Right ventricle myocardium inferior (tissue), 1 donor: ENCODE results near the gene SERF2. TPM values are rescaled to one million over a fixed set of nuclear protein-coding genes. Genes with fewer than 3 reads are reported as not detected.
"Not testable (repeated sequence)": the region's sequence is repeated elsewhere in the genome, so short reads cannot be mapped to it uniquely, and the experiment has no call there.

Experiments used
- ATAC-seq: fragments of 200-7000 bp; cut with Tn5 transposase; one replicate; pipeline ENCODE4 v1.9.1; 2020; ENCODE audit warnings: mild to moderate bottlenecking, moderate library complexity
- DNase-seq: peaks from one replicate; pipeline ENCODE4 v3.0.0; 2021; ENCODE audit errors: missing footprints
- intact Hi-C: fragments of 100-400 bp; cut with DNase I; formaldehyde crosslinking; loops from one replicate; pipeline ENCODE4 v1.11.0; 2022
- total RNA-seq: library from RNA; stranded (reverse); fragmentation: NEBNext Ultra II Directional; extraction: Animal tissue kit (Norgen Biotek cat#: 25700); gene quantifications from one replicate; pipeline ENCODE4 v1.2.1, GENCODE V29; 2021
- donor health status: DM: no; HTN: yes; CAD: no; lungs with severe emphysema.

SERF2 gene
- total RNA-seq, 1 donor from 2014 or later: 1,102 TPM

DNA sequence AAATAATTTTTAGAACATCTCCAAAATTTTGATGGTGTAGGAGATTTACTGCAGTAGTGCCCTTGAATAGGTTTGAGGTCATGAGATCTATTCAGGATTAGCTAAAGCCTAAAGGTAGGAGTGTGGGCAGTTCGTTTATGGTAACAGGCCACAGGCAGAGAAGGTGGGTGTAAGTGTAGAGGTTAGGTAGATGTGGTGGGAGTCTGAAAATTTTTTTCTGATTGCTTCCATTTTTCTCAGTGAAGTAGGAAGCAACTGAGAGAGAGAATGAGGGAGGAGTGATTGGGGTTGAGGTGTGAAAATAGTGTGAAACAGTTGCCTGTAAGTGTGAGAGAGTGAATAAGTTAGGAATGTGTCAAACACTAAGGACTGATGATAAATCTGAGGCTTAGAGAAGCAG lies 13.1 kb upstream of the SERF2 start:
- ATAC-seq (no peak), DNase-seq (no peak)
- intact Hi-C loops: loop anchor here (10.0 kb wide), 1 partner anchor 46 kb away; the partner anchor contains the start of genes MFAP1 and WDR76

DNA sequence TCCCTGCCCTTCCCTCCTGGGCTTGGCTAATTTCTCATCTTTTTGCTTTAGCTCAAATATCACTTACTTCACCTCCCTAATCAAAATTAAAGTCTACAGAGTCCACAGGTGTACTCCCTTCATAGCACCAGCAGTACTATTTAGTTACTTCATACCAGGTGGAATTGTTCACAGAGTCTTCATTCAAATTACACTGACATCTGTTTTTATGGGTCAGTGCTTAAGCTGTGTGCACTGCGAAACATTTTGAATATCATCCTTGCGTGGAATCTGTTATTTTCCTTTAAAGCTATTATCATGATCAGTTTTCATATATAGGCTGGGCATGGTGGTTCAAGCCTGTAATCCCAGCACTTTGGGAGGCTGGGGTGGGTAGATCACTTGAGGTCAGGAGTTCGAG lies 2.7 kb upstream of the SERF2 start:
- intact Hi-C loops: no loop called here
- no peak for ATAC-seq
- no peak for DNase-seq

DNA sequence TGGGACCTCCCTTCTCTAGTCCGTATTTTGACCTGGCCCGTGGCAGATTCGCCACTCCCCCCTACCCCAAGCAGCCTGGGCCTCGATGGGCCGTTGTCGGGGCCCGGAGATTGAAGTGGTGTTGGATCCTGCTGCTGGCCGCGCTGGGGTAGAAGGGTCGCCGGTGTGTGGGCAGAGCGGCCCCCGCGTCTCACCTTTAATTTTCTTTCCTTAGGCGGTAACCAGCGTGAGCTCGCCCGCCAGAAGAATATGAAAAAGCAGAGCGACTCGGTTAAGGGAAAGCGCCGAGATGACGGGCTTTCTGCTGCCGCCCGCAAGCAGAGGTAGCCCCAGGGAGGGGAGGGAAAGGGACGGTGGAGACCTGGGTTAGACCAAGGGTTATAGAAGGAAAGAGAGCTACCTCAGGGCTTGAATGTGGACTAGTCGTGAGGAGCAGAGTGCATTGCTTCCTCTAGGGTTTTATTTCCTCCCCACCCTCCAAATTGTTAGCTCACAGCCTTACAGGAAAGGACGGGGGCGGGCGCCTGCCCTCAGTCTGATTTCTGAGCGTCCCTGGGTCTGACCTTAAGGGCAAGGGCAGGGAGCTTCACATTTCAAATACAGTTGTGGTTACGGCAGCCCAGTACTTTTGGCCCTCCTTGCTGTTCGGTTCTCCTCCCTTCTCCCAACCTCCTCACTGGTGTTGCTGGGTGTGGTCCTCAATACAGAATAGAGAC lies 799 bp downstream of the SERF2 start:
- DNase-seq: no peak
- peak; percentile 7 for ATAC-seq
- intact Hi-C loops: loop anchor here (5.0 kb wide), 1 partner anchor 399 kb away; no protein-coding TSS in a partner anchor

DNA sequence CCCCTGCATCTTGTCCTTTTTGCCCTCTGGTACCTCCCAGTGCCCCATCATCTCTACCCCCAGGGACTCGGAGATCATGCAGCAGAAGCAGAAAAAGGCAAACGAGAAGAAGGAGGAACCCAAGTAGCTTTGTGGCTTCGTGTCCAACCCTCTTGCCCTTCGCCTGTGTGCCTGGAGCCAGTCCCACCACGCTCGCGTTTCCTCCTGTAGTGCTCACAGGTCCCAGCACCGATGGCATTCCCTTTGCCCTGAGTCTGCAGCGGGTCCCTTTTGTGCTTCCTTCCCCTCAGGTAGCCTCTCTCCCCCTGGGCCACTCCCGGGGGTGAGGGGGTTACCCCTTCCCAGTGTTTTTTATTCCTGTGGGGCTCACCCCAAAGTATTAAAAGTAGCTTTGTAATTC lies 1.5 kb downstream of the SERF2 start:
- intact Hi-C loops: loop anchor here (5.0 kb wide), 1 partner anchor 399 kb away; no protein-coding TSS in a partner anchor
- no peak for DNase-seq
- no peak for ATAC-seq

DNA sequence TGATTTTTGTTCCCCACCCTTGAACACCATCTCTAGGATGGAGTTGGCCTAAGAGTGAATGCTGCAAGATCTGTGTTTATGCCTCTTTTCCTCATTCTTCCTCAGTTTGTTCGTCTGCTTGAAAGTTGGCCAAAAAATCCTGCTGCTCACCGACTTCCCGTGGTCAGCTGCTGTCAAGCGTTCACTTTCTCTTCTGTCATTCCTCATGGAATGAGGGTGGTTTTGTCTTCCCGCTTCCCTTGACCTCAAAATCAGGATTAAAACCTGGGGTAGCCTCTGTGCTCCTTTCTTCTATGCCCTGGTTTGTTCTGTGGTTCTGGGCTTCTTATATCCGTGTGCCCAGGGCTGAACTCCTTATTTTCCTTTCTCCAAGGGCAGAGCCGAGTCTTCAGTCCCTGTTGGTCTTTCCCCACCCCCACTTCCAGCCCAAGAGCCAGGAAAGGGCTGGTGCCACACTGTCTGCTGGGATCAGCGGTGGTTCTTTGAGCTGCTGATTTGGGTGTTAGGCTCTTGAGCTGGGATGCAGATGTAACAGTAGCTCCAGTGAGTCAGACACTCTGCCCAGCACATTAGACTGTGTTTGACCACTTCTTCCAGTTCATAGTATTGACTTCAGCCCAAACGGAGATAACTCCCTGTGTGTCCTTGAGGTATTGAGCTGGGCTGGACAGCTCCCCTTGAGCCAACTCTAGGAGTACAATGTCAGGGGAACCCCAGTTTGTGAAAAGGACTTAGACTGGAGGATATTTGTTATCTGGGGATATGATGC lies 2.3 kb downstream of the SERF2 start:
- ATAC-seq: no peak
- intact Hi-C loops: loop anchor here (5.0 kb wide), 1 partner anchor 398 kb away; no protein-coding TSS in a partner anchor
- no peak for DNase-seq

DNA sequence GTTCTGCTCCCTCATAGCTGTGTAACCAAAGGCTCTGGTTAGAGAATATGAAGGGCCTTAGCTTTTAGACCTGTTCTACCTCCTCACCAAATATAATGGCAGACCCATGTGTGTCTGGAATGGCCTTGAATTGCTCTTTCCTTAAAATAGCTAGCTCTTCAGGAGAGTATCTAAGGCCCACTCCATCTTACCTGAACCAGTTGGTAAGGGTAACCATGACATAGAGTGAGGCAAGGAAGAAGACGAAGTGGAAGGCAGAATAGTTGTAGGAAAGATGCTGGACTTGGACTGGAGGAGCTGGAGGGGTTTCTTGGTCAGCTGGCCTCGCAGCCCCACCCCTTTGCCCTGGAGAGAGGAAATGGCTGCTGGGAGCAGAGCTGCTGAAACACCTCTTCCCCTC lies 3.1 kb downstream of the SERF2 start:
- intact Hi-C loops: no loop called here
- DNase-seq (no peak), ATAC-seq (no peak)

DNA sequence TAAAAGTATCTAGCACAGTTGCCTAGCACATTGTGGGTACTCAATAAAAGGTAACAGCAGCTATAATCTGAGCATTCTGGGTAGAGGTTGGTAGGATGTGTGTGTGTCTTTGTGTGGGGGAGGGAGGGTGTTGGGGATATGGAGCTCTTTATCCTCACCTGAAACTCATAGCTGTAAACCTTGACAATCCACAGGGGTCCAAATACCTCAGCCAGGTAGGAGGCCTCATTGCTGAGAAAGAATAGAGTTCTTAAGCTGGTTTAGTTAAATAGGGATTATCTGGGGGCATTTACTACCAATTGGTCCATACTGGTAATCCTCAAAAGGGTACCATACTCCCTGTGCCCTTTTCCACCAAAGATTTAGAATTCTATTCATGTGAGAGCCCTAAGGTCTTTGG lies 3.9 kb downstream of the SERF2 start:
- ATAC-seq: no peak
- intact Hi-C loops: no loop called here

DNA sequence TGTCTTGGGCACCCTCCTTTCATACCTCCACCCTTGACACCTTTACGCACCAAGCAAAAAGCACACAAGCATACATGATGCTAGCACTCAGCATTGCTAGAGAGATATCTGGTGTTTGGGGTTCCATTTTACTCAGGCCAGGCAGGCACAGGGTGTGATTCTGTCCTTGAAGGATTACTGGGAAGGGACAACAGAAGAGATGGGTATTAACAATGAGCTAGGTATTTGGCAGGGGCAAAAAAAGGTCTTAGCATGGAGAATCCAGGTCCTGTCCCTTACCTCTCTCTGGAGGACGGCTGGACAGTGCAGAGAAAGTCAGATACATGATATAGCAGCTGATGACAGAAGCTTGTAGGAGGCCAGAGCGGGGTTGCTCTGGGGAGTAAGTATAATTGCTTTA lies 4.4 kb downstream of the SERF2 start:
- DNase-seq (no peak), ATAC-seq (no peak)
- intact Hi-C loops: no loop called here

More for the DNA sequence above, 3.9 kb downstream of the SERF2 start:
- no peak for DNase-seq

DNA sequence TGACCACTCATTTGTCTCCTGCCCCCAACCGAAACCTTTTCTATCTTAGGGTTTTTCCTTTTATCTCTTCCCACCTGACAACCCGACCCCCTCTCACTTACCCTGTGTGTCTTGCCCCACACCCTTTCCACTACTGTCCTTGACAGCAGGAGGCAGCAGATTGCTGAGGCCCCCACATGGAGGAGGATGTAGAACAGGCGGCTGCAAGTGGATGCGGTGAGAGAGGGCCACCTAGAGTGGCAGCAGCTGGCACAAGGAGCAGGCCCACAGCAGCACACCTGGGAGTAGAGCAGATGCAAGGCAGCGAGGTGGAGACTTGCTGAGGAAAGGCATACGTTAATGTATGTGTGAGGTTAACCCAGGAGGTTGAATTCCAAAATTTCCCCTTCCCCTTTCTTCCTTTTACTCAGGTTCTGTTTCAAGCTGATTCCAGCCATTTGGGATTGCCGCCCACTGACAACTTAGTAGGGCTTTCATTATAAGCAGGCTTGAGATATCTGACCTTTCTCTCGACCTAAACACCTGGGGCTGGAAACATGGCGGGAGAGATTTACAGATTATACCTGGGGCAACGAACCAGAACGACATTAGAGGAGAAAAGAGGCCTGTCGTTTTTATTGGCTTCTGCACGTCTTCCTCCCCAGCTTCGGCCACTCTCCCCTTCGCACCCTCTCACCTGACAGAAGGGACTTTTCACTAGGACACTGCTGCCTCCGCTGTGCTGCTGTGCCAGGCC lies 7.3 kb downstream of the SERF2 start:
- no peak for DNase-seq
- ATAC-seq: no peak
- intact Hi-C loops: no loop called here

DNA sequence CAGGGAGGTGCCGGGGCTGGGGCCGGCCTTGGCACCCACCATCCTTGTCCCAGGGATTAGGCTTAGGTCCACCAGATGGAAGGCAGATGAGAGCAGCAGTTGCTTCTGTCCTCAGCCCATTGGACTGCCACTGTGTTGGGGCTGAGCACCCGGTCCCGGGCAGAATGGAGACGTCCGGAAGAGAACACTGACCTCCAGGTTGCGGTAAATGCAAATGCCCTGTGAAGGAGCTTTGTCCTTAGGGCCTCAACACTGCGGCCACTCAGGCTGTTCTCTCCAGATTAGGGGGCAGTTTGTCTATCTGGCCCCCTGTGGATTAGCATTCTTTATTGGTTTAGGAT lies 7.8 kb downstream of the SERF2 start, which contains the start of gene SERINC4:
TSS of gene SERINC4 (minus strand) at position 276 of the 341 bp plus-strand sequence. CDS start at position 42, 234 bp downstream.
- DNase-seq (no peak), ATAC-seq (peak; percentile 13)
- intact Hi-C loops: no loop called here

DNA sequence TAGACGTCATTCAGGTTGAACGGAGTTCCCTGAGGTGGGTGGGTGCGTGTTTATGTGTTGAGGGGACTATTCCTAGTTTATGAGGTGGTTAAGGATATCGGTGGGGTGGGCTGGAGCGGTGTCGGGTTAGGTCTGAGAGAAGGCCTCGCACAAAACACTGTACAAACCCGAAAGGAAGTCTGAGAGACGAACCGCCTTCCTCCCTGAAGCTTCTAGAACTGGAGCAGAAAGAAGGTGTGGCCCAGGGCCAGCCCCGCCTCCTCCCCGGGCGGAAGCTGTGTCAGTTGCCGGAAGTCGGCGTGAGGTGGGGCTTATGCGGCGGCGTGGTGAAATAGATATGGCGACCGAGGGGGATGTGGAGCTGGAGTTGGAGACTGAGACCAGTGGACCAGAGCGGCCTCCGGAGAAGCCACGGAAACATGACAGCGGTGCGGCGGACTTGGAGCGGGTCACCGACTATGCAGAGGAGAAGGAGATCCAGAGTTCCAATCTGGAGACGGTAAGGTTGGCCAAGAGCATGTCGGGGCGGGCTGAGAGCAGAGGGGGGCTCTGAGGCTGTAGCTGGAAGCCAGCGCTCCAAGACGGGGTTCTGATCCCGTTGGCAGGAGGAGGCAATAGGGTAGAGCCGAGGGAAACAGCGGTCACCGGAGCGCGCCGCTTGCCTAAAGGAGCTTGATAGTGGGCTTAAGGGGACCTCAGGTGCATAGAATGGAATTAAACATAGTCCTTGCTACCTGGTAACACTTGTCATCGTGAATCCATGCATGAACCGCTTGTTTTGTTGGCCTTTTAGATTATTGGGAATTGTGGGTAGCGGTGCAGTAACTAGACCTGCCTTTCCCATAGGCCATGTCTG lies 8.4 kb downstream of the SERF2 start, which contains the start of gene HYPK:
TSS of gene HYPK (plus strand) at position 314 of the 856 bp plus-strand sequence. CDS start at position 338, 24 bp downstream.
- intact Hi-C loops: no loop called here
- DNase-seq: peak; percentile 97
- peak; percentile 90 for ATAC-seq

DNA sequence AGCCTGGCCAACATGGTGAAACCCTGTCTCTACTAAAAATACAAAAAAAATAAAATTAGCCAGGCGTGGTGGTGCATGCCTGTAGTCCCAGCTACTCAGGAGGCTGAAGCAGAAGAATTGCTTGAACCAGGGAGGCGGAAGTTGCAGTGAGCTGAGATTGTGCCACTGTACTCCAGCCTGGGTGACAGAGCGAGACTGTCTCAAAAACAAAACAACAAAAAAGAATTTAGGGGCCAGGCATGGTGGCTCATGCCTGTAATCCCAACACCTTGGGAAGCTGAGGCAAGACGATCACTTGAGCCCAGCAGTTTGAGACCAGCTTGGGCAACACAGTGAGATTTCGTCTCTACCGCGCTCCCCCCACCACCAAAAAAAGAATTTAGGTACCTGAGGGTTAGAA lies 10.6 kb downstream of the SERF2 start:
- ATAC-seq, intact Hi-C loops, DNase-seq: not testable (repeated sequence)

DNA sequence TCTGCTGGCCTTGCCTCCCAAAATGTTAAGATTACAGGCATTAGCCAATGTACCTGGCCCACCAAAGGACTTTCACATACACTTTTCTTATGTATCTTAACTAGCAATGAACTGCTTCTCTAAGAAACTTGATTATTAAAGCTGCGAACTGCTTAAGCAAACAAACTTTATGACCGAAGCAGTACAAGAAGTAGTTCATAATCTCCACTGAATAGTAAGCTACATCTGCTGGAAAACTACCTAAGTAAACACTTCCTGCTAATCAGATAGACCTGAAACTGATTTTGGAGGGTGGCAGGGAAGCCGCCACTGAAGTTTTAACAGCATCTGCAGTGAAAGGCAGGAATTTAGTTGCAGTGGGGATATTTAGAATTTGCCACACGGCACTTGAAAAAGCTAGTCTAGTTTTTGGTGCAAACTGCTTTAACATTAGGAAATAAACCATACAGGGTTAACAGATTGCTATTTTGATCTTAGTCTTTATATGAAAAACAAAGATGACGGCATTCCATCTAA lies 16.4 kb downstream of the SERF2 start:
- ATAC-seq (no peak), DNase-seq (no peak)
- intact Hi-C loops: no loop called here

DNA sequence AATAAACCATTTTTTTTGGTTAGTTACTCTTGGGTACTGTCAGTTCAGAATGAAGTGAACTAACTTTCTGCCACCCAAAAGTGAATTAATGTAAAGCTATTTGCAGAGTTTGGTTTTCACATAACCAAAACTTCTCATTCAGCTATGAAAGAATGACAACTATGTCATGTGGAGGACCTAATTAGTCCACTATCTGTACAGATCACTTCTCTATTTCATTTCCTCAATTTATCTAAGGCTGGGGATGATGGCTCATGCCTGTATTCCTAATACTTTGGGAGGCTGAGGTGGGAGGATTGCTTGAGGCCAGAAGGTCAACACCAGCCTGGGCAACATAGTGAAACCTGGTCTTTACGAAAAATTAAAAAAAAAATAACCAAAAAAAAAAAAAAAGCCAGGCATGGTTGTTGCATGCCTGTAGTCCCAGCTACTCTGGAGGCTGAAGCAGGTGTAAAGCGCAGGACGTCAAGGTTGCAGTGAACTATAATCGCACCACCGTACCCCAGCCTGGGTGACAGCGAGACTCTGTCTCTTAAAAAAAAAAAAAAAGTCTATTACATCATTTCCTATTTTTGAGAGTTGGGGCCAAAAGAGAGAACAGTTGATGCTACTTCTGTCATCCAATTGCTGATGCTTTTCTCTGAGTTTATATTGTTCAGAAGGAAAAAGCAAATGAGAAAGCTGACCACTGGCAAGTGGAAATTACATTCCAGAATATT lies 17.0 kb downstream of the SERF2 start:
- no peak for DNase-seq
- intact Hi-C loops: no loop called here
- no peak for ATAC-seq

DNA sequence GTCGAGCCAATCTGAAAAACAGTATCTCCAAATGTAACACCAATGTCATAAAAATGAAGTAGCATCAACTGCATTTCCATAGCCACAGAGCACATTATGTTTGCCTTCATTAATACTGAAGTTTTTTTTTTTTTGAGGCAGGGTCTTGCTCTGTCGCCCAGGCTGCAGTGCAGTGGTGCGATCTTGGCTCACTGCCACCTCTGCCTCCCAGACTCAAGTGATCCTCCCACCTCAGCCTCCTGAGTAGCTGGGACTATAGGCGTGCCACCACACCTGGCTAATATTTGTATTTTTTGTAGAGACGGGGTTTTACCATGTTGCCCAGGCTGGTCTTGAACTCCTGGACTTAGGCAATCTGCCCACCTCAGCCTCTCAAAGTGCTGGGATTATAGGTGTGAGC lies 22.9 kb downstream of the SERF2 start:
- ATAC-seq, DNase-seq: not testable (repeated sequence)
- intact Hi-C loops: loop anchor here (10.0 kb wide), 1 partner anchor 60 kb away; no protein-coding TSS in a partner anchor

DNA sequence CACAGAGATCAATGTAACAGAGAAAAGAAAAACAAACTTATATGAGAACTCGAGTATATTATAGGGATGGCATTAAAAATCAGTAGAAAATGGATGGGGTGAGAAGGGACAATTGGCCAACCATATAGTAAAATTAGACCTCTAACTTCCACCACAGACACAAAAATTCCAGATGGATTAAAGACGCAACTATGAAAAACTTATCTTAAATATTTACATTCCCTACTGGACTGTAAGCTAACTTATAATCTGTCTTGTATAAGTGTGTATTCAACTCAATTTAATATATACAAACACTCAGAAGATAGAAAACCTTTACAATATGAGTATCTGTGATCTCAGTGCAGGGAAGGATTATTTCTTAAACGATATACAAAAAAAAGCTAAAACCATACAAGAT lies 29.4 kb downstream of the SERF2 start:
- ATAC-seq (no peak), DNase-seq (no peak)
- intact Hi-C loops: loop anchor here (10.0 kb wide), 1 partner anchor 47 kb away; the partner anchor contains the start of gene ELL3
